Measurements from ENCODE around the gene PDE7B.

DNA sequence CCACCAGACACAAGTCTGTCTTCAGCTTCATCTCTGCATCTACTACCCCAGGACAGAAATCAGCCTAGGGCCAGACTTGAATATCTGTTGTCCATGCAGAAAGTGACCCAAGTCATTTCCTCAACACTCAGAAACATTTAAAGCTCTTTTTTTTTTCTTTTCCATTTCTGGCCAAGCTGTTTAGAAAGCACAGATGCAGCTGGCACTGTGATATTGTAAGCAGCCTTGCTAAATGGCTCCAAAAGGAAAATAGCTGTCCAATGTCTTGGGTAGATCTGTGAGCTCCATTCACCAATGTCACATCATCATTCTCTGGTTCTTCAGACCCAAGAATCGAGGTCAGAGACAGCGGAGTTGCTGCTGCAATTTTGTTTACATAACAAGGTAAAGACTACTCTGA, 174.2 kb downstream of the PDE7B start:
- TF ChIP-seq CTCF (IDR thresholded peaks at IDR 0.05): no peak
- TF ChIP-seq POLR2A (IDR thresholded peaks at IDR 0.05): no peak
